ENCODE results near the gene ITPR1. TPM values are rescaled to one million over a fixed set of nuclear protein-coding genes. Genes with fewer than 3 reads are reported as not detected.

Gene ITPR1
- total RNA-seq, 1 donor from 2014 or later: 91.7 TPM

GRCh38 chr3:4528819-4529600 is 35.9 kb downstream of the ITPR1 start:
- Histone ChIP-seq H3K27ac (no peak overlapping the region), H3K4me1 (peaks cover 58% of the 10 kb centered on the region), H3K36me3 (no peaks in the 10 kb centered on the region), H3K27me3 (no peaks in the 10 kb centered on the region), H3K4me3 (no peak overlapping the region), H3K9me3 (no peaks in the 10 kb centered on the region)
- DNase-seq (no peak), ATAC-seq (no peak)
- intact Hi-C loops (cut with DNase I): no loop called here
- TF ChIP-seq CTCF (IDR thresholded peaks at IDR 0.05): no peak

- H3K9me3 ChIP-seq: no peaks in the 10 kb centered on the region
- ATAC-seq: no peak
- H3K4me1 ChIP-seq: peaks cover 51% of the 10 kb centered on the region
- no peak overlapping the region for H3K4me3 ChIP-seq
- DNase-seq: no peak
- H3K36me3 ChIP-seq: no peaks in the 10 kb centered on the region
- no peaks in the 10 kb centered on the region for H3K27me3 ChIP-seq
- TF ChIP-seq CTCF (IDR thresholded peaks at IDR 0.05): no peak
- H3K27ac ChIP-seq: no peak overlapping the region
- intact Hi-C loops (cut with DNase I): no loop called here
These were observed 36.9 kb downstream of the ITPR1 start for GRCh38 chr3:4529876-4530588.

GRCh38 chr3:4531478-4532025 is 38.4 kb downstream of the ITPR1 start:
- intact Hi-C loops (cut with DNase I): no loop called here
- Histone ChIP-seq H3K27ac (no peak overlapping the region), H3K4me3 (no peak overlapping the region), H3K9me3 (no peaks in the 10 kb centered on the region), H3K4me1 (peaks cover 49% of the 10 kb centered on the region), H3K36me3 (no peaks in the 10 kb centered on the region), H3K27me3 (no peaks in the 10 kb centered on the region)
- TF ChIP-seq CTCF (IDR thresholded peaks at IDR 0.05): no peak
- no peak for DNase-seq
- ATAC-seq: peak; percentile 65

- Histone ChIP-seq H3K36me3 (no peaks in the 10 kb centered on the region), H3K9me3 (no peaks in the 10 kb centered on the region), H3K27ac (peak overlapping the region; percentile 59), H3K4me1 (peaks cover 49% of the 10 kb centered on the region), H3K27me3 (no peaks in the 10 kb centered on the region), H3K4me3 (no peak overlapping the region)
- TF ChIP-seq CTCF (IDR thresholded peaks at IDR 0.05): no peak
- ATAC-seq (no peak), DNase-seq (no peak)
- intact Hi-C loops (cut with DNase I): no loop called here
These were observed 39.5 kb downstream of the ITPR1 start for GRCh38 chr3:4532535-4533112.

- no peaks in the 10 kb centered on the region for H3K27me3 ChIP-seq
- peak; percentile 84 for ATAC-seq
- no peak for TF ChIP-seq CTCF (IDR thresholded peaks at IDR 0.05)
- intact Hi-C loops (cut with DNase I): no loop called here
- peak overlapping the region; percentile 59 for H3K27ac ChIP-seq
- peaks cover 38% of the 10 kb centered on the region for H3K4me1 ChIP-seq
- no peaks in the 10 kb centered on the region for H3K9me3 ChIP-seq
- H3K36me3 ChIP-seq: no peaks in the 10 kb centered on the region
- peak; percentile 71 for DNase-seq
- H3K4me3 ChIP-seq: no peak overlapping the region
These were observed 40.6 kb downstream of the ITPR1 start for GRCh38 chr3:4533489-4534443.
